ENCODE results near the gene DENND4B. TPM values are rescaled to one million over a fixed set of nuclear protein-coding genes. Genes with fewer than 3 reads are reported as not detected.

The DENND4B gene, protein sequence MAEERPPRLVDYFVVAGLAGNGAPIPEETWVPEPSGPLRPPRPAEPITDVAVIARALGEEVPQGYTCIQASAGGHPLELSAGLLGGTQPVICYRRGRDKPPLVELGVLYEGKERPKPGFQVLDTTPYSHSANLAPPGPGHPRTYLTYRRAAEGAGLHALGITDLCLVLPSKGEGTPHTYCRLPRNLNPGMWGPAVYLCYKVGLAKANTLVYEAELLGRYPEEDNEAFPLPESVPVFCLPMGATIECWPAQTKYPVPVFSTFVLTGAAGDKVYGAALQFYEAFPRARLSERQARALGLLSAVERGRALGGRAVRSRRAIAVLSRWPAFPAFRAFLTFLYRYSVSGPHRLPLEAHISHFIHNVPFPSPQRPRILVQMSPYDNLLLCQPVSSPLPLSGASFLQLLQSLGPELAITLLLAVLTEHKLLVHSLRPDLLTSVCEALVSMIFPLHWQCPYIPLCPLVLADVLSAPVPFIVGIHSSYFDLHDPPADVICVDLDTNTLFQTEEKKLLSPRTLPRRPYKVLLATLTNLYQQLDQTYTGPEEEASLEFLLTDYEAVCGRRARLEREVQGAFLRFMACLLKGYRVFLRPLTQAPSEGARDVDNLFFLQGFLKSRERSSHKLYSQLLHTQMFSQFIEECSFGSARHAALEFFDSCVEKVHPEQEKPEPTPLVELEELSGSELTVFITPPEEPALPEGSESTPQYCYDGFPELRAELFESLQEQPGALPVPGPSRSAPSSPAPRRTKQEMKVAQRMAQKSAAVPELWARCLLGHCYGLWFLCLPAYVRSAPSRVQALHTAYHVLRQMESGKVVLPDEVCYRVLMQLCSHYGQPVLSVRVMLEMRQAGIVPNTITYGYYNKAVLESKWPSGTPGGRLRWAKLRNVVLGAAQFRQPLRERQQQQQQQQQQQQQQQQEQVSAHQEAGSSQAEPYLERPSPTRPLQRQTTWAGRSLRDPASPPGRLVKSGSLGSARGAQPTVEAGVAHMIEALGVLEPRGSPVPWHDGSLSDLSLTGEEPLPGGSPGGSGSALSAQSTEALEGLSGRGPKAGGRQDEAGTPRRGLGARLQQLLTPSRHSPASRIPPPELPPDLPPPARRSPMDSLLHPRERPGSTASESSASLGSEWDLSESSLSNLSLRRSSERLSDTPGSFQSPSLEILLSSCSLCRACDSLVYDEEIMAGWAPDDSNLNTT (N-terminal part only)
- total RNA-seq, result 10.2 and 14.4 TPM in 2 replicates

DNA sequence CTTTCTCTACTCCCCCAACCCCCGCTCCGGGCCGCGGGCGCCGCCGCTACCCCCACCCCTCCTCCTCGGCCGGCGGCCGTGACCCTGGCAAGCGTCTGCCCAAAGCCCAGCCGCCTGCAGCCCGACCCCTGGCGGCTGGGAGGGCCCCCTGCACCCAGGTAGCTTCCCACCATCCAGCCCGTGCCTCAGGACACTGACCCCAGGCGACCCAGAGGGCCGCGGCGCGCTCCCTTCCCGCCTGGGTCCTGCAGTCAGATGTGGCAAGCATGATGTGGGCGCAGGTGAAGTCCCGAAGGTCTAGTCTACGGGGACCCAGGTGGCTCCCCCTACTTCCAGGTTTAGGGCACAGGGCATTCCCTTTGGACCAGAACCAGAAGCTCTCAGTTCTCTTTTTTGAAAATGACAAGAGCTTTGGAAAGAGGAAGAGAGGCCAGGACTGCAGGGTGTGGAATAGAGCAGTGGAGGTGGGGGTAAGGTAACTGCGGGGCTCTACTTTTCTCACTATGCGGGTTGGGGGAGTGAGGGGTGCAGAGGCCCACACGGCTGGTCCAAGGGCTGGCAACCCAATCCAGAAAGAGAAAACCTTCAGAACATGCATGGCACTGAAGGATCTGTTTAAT is at the start of gene DENND4B:
TSS of gene DENND4B (minus strand) at position 97 of the 620 bp plus-strand sequence. CDS start 2,344 bp downstream, outside the sequence.

DNA sequence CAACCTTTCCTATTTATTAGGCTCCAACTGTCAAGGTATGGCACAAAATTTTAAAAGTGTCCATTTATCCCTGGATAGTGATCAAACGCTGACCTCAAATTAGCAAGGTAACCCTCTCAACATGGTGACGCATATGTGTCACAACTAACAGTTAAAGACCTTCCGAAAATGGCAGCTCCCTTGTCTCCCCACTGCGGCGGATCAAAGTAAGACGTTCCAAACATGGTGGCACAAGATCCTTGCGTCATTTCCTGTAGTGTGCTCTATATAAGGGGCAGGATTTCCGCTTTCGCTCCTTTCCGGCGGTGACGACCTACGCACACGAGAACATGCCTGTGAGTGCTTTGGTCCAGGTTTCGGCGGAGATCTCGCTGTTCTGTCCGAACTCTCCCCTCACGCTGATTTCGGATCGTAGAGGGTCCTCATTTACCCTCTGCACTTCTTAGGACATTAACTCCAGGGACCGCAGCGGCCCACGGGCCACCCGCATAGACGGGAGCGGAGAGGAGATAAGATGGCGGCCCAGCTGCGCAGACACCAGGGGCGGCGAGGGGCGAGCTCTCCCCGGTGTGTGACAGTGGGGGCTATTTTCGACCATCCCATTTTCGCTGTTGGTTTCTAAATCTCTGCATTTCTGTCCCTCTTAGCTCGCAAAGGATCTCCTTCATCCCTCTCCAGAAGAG is 44.1 kb upstream of the DENND4B start, which contains the start of gene RPS27:
TSS of gene RPS27 (plus strand) at position 295 of the 683 bp plus-strand sequence. CDS start at position 330, 35 bp downstream.

DNA sequence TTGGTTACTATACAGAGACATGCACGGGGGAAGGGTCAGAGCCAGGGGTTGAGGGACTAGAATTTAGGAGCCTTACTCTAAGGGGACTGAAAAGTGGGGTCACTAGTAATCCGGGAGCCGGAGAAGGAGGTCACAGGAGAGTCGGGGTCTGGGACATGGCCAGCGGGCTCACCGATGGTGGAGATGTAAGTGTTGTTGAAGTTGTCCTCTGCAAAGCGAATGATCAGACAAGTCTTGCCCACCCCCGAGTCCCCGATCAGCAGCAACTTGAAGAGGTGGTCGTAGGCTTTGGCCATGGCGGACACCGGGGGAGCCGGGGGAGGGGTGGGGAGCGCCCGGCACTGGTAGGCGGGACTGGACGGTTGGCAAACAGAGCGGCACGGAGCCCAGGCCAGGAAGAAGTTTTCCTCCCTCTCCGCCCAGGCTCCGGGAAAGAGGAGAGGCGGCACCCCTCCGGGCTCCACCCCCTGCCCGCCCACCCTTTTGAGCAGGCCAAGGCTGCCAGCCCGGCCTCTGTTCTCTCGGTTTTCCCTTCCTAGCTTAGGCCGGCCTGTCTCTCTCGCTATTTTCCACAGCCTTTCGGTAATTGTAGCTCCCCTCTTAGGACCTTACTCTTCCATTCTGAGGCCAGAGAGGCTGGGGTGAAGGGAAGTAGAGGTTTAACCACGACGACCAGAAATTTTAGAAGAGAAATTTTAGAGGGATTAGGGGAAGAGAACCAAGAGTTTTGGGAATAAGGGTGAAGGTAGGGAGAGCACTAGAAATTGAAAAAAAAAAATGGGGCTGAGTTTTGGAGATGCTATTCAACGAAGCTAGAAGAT is 39.6 kb upstream of the DENND4B start, which contains the start of gene RAB13:
TSS of gene RAB13 (minus strand) at position 399 of the 821 bp plus-strand sequence. CDS start at position 296, 103 bp downstream.

DNA sequence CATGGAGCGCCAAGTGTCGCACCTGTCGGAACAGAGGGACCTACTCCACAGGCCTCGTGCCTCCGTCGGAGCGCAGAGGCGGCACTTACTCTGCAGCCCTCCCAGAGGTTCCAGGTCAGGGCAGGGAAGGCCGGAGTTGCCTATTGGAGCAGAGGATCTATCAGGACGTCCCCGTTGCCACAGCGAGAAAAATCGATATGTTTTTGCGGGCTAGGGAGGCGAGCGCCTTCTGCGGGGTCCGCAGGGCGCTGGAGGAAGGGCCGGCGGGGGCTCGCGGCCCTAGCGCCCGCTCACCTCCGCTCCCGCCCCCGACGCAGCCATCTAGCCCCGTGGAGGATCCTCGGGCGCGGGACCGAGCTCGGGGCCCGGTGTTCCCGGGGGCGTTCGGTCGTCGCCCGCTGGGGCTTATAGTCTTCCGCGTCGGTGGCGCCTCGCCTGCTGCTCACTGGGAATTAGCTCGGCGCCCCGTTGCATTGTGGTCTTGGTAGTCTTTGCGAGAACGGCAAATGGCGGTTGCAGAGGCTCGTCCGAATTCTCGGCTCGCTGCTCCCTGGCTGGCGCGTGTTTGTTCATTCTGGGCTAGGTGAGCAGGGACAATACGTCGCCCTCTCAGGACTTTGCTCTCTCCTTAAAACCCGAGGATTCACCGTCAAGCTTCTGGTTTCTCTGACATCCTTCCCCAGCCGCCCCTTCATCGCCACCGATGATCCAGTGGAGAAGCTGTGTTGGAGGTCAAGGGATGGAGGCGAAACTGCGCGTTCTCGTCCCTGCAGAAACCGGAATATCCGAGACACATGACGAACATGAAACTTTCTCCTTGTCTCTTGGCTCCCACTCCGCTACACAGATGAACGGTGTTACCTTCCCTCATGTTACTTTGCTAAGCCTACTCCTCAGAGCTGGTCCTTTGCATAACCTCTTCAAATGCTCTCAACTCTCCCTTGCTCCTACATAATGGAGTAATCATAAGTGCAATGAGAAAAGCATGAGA is 31.0 kb upstream of the DENND4B start, which contains the start of gene JTB:
TSS of gene JTB (minus strand) at position 425 of the 991 bp plus-strand sequence. CDS start at position 3, 422 bp downstream.

DNA sequence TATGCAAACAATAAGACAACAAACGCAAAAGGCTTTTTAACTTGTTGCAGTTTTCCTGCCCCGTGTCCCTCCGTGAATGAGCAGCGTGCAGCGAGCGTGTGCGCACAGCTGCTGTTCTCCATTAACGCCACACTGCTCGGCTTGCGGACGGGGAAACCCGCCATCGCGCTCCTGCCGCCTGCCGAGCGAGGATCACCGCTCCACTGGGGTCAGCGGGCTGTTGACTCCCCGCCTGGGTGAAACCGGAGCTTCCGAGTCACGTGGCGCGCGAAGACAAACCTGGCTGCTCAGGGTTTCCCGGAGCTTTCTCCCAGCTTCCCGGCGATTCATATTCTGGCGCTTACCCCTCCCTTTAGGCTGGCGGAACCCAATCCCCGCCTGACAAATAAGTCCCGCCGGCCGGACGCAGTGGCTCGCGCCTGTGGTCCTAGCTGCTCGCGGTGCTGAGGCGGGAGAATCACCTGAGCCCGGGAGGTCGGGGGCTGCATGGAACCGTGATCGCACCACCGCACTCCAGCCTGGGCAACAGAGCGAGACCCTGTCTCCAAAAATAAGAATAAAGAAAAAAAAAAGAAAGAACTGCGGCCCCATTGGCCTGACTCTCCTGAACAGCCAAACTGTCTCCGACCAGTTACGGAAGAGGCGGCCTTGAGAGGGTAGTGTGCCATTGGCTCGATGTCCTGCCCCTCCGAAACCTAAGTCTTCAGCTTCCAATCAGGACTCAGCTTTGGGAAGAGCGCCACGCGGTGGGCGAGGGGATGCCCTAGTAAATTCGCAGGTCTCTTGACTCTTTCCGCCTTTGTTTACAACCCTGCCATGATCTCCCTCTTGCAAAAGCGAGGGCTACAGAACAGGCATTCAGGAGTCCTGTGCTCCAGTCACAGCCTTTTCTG is 20.8 kb upstream of the DENND4B start, which contains the start of gene CREB3L4:
TSS of gene CREB3L4 (plus strand) at position 796 of the 893 bp plus-strand sequence. CDS start 624 bp downstream, outside the sequence.

DNA sequence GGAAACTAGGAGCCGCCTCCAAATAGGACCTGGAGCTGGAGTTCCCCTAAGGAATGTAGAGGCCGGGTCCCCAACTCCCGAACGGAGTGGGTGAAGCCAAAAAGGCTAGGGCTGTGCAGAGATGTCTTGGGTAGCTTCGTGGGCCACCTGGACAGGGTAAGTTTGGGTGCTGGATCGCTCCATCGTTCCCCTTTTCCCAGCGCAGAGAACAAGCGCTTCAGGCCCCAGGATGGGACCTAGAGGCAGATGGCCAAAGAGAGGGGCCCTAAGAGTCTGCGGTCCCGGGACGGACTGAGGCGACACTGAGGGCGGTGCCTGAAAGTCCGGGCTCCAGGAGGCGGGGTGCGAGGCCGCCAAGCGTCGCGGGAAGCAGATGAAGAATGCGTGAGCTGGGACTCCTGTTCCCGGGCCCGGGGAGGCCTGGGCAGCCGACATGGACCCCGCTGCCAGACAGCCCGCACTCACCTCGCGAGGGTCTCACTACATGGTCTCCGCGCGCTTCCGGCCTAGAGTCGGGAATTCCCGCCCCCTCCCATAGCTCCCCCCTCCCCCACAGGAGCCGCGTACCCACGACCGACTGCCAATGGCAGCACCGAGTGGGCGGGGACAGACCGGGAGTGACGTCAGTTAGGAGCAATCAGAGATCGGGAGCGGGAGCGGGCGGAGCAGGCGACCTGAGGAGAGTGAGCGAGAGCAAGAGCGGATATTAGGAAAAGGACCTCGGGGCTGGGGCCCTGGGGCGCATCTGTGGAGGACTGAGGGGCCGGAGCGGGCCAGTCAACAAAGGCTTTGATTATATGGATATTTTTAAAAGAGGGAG is 16.7 kb upstream of the DENND4B start, which contains the start of gene SLC39A1:
TSS of gene SLC39A1 (minus strand) at position 508 of the 820 bp plus-strand sequence. CDS start 822 bp downstream, outside the sequence.

DNA sequence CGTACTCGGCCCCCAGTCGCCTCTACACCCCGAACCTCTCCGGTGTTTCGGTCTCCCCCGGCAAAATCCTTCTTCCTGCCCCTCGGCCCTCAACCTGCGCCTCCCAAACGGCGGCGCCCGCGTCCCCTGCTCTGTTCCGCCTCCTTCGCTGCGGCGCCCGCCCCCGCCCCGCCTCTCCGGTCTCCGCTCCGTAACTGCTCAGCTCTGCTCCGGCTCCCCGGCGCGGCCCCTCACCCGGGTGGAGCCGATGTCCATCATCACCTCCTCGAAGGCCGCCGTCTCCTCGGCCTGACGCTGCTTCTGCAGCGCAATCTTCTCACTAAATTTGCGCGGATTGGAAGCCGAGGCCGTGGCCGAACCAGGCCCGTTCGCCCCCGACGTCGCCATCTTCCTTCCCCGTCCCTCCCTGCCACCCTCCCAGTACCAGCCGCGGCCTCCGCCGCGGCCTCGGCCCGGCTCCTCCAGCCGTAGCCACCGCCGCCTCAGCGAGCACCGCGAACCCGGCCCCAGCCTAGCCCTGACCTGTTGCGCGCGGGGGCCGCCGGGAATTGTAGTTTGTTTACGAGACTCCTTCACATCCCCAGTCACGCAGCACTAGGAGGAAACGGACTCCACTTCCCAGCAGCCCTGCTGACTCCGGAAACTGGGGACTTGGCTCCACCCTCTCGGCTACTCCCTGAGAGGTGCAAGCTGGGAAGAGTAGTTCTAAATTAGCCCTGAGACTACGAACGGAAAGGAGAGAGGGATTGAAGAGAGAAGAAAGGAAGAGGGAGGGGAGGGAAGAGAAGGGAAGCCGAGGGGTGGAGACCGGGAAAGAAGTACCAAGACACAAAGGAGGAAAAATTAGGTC is 11.8 kb upstream of the DENND4B start, which contains the start of gene CRTC2:
TSS of gene CRTC2 (minus strand) at position 502 of the 850 bp plus-strand sequence. CDS start at position 387, 115 bp downstream.

DNA sequence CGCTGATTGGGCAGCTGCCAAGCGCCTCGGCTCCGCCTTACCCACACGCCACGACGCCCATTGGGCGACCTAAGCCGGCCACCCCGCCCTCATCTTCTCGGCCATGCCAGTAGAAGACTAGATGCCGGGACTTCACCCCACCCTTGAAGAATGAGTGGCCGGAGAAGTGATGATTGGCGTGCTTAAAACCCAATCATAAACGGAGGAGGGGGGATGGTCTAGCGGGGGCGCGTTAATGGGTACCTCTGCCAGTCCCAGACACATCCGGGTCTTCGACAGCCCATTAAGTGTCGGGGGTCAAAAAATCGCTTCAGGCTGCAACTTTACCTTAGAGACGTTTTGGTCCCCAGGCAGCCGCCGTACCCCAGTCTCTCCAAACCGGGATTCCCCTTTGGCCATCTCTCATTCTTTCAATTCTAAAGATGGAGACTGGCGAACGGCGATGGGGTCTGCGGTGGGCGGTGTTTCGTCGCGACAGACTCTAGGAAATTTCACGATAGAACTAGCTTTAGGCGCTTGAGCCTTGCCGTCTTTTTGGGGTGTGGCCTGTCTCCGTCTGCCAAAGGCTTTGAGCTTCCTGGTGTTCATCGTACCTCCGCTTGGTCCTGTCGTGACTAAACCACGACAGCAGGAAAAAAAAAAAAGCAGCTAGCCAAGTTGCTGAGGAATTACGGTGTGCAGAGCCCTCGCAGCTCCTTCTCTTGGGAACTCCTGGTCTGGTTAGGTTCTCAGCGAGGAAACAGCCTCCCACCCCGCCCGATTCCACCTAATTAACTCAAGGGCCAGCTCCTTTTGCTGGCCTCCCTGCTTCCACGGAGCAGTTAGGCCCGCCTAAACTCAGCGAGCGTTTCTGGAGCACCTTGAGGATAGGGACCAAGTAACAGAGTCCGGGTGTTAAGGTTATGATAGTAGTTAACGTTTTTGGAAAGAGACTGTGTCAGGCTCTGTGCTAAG is 23.3 kb downstream of the DENND4B start, which contains the start of gene GATAD2B:
TSS of gene GATAD2B (minus strand) at position 1 of the 954 bp plus-strand sequence. CDS start 94,625 bp downstream, outside the sequence.

Other genes starting within 250 kb of the DENND4B start
- gene INTS3, start 218.7 kb downstream of the DENND4B start, total RNA-seq, result 18.3 and 24.3 TPM in 2 replicates
- gene SLC27A3, start 171.3 kb downstream of the DENND4B start, total RNA-seq, result 9.8 and 16.3 TPM in 2 replicates
- 2.0 and 2.5 TPM in 2 replicates for gene GATAD2B, start 23.7 kb downstream of the DENND4B start, total RNA-seq
- 2.6 and 3.1 TPM in 2 replicates for gene CRTC2, start 11.9 kb upstream of the DENND4B start, total RNA-seq
- 83.2 and 92.6 TPM in 2 replicates for gene SLC39A1, start 16.8 kb upstream of the DENND4B start, total RNA-seq
- gene CREB3L4, start 21.2 kb upstream of the DENND4B start, total RNA-seq, result 5.1 and 6.4 TPM in 2 replicates
- gene JTB, start 31.0 kb upstream of the DENND4B start, total RNA-seq, result 130 and 163 TPM in 2 replicates
- gene RAB13, start 39.6 kb upstream of the DENND4B start, total RNA-seq, result 75.2 and 88.0 TPM in 2 replicates
- gene RPS27, start 44.0 kb upstream of the DENND4B start, total RNA-seq, result 2,930 and 3,644 TPM in 2 replicates
- under 0.01 and 0.18 TPM in 2 replicates for gene NUP210L, start 208.4 kb upstream of the DENND4B start, total RNA-seq
- gene TPM3, start 245.4 kb upstream of the DENND4B start, total RNA-seq, result 242 and 248 TPM in 2 replicates

Measured in smooth muscle cell of bladder (primary cell).